ENCODE results near the gene DNAH6.

GRCh38 chr2:84467389-84467788 is 48.9 kb upstream of the DNAH6 start:
- TF ChIP-seq POLR2A (IDR thresholded peaks at IDR 0.05) (no peak), CTCF (IDR thresholded peaks at IDR 0.05) (no peak), POLR2AphosphoS5 (IDR thresholded peaks at IDR 0.05) (no peak)
